ENCODE results near the gene FOSL2.

FOSL2 gene

DNA sequence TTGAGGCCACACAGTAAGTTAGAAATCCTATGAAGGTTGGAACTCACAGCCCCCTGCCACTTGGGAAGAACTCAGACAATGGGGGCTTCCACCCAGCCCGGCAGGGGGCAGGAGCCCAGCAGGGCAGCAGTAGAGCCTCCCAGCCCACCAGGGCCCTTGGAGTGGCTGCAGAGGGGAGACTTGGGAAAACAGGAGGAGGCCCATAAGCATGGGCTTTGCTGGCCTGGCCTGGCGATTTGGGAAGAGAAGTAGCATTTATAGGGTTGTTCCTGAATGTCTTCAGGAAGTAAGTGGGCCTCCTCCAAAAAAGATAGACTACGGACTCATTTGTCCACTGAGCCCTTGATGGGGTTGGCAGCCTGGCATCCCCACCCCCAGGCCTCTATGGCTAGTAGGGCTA is 17.4 kb upstream of the FOSL2 start:
- no peak overlapping the region for H3K4me3 ChIP-seq (ENCODE audit: low read length)
- no peak for TF ChIP-seq ZNF274 (IDR thresholded peaks at IDR 0.05; ENCODE audit: low read depth, low read length)

DNA sequence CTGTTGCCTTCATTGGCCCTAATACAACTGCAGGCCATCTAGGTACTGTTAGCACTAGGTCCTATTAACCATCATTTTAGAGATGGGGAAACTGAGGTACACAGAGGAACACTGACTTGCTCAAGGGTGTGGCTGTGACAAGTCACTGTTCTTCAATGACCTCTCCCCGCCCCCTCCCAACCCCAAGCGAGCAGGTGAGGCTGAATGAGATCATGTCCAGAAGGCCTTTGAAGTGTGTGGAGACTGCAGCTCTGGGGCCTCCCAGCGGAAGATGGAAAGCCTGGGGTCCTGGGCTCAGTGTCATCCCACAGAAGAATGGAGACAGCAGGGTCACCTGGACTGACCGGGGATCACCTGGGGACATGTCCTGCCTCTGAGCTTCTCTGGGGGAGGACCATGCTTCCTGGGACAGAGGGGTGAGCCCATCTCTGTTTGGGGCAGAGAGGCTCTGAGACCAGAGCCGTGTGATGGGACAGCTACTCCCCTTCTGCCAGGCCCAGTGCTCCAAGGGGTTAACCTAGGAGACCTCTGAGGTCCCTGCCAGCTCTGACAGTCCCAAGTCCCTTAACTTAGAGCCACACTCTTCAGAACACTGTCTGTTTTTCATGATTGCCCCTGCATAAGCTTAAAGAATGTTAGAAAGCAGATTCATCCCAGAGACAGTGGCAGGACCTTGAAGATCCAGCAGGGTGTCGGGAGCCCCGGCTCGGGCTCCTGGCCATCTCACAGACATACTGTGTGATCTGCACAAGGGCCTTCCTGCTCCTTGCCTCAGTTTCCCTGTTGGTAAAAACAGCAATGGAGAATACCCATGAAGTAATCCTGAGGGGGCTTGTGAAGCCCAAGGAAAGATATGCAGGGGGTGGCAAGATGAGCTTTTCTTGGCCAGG is 16.7 kb upstream of the FOSL2 start:
- no peak overlapping the region for H3K4me3 ChIP-seq (ENCODE audit: low read length)
- no peak for TF ChIP-seq ZNF274 (IDR thresholded peaks at IDR 0.05; ENCODE audit: low read depth, low read length)

DNA sequence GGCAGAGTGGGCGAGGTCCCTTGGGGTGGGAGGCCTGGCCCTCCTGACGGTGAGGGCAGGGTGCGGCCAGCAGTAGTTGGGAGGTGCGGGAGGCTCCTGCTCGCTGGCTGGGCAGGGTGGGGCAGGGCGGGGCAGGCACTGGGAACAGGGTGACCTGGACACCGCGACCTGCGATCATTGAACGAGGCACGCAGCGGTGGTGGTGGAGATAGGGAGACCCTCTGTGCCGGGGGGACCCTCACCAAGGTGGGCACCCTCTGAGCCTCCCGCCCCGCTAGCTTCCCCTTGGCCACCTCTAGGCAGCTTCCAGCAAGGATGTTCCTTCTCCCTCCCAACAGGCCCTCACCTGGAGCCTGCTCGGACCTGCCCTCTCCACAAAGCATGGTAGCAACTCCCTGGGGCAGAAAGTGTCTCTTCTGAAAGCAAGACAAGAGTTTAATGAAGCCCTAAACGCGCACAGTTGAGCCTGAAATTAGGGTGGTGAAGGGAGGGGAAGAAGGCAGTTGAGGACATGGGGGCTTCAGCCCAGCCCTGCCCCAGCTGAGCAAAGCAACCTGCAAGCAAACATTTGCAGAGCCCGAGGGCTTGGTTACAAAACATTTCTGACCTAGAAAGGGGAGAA is 15.4 kb upstream of the FOSL2 start:
- no peak overlapping the region for H3K4me3 ChIP-seq (ENCODE audit: low read length)
- TF ChIP-seq ZNF274 (IDR thresholded peaks at IDR 0.05; ENCODE audit: low read depth, low read length) = no peak

DNA sequence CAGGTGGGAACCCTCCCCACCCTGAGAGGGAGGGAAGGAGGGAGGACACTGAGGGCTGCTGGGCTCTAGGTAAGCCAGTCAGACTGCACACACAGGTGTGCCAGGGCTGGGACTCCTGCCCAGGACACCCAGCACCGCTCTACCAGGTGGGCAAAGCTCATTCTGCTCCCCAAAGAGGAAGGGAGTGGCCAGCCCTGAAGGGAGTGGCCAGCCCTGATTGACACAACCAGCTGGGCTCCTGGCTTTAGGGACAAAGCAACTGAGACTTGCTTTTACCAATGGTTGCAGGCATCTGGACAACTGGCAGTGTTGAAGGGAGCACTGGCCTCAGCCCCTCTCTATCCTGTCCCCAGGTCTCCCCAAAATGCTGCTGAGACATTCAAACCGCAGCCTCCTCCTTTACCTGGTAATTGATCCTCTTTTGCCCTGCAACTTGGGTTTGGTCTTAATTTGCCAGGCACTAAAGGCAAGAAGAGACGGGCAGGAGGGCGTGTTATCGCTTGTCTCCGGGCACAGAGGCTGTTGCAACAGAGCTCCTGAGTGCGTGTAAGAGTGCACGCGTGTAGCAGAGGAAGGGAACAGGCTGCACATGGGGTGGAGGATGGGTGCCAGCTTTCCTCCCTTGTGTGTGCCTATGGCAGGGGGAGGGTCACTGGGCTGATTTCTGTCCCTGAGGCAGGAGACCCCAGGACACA is 14.5 kb upstream of the FOSL2 start:
- H3K4me3 ChIP-seq (ENCODE audit: low read length) = no peak overlapping the region
- TF ChIP-seq ZNF274 (IDR thresholded peaks at IDR 0.05; ENCODE audit: low read depth, low read length) = no peak

DNA sequence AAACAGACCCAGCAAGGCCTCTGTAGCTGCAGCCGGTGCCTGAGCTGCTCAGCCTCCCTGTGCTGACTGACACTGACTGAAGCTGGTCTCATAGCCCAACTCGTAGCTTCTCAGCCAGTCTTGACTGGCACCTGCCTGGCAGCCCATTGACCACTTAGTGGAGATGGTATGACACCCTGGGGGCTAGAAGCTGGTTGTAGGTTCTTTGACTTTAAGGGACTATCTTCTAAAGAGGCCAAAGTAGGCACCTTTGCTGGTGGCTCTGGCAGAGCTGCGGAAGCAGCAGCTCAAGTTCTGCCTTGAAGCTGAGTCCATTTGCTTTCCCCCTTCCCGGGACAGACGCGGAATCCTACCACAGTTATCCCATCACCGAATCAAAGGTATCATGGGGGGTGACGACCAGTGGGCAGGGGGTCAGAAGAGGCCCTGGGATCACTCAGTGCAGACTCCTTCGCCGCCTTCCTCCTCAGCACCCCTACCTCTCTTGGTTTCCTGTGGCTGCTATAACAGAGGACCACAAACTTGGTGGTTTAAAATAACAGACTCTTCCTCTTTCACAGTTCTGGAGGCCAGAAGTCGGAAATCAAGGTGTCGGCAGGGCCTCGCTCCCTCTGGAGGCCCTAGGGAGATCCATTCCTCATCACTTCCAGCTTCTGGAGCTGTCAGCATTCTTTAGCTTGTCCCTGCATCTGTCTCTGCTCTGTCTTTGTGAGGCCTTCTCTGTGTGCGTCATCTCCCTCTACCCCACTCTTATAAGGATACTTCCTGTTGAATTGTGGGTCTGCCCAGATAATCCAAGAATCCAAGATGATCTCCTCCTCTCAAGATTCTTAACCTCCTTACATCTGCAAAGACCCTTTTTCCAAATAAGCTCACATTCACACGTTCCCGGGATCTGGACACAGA is 13.7 kb upstream of the FOSL2 start:
- H3K4me3 ChIP-seq (ENCODE audit: low read length) = no peak overlapping the region
- TF ChIP-seq ZNF274 (IDR thresholded peaks at IDR 0.05; ENCODE audit: low read depth, low read length) = no peak

DNA sequence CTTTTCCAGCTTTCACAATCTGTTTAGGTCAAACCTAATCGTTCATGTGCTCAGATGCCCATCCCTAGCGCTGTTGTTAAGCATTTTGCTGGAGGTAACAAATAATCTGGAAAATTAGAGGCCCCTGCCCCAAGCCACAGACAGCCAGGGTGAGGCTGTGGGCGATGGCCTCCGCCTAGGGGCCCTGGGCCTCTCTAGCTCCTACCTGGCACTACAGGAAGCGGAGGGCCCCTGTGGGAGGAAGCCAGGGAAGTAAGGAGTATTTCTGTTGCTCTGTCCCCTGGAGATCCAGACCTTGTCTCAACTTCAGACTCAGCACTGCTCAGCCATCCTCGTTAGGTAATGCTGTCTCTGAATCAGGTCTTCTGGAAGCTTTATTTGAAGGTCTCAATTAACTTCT is 12.4 kb upstream of the FOSL2 start:
- no peak overlapping the region for H3K4me3 ChIP-seq (ENCODE audit: low read length)
- TF ChIP-seq ZNF274 (IDR thresholded peaks at IDR 0.05; ENCODE audit: low read depth, low read length) = no peak

DNA sequence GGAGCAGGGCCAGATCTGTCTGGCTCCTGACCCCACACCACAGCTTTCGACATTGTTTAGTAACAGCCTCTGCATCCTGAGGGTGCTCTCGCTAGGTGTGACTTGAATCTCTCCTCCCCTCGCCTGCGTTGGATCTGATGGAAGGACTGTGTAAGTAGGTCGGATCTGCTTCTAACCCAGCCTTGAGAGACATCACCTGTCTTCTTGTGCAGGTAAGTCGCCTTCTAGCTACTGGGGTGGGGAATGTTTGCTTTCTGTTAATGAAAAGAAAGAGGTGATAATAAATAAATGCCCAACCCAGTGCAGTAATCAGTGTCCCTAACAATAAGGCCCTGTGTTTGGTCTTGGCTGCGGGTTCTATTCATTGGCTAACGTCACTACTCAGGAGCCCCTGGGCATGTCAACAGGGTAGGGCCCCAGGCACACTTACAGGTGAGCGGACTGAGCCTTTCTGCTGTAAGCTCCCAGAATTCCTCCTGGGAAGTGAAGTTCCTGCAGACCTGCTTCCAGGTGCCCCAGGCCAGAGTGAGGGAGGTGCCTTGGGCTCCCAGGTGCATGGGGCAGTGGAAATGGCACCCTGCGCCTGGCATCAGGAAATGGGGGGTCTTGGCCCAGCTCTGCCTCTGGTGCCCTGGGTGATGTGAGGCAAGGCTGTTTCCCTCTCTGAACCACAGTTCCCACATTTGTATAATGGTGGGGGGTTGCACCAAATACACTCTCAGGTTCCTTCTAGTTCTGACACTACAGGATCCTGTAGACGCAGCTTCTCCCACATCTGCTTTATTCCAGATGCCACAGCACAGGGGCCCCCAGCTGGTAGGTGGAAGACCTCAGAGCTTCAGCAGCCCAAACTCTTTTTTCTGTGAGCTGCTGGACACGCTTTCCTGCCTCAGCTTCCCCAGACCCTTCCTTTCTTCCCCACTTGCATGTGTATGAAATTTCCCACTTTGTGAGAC is 11.2 kb upstream of the FOSL2 start:
- no peak overlapping the region for H3K4me3 ChIP-seq (ENCODE audit: low read length)
- TF ChIP-seq ZNF274 (IDR thresholded peaks at IDR 0.05; ENCODE audit: low read depth, low read length) = no peak

DNA sequence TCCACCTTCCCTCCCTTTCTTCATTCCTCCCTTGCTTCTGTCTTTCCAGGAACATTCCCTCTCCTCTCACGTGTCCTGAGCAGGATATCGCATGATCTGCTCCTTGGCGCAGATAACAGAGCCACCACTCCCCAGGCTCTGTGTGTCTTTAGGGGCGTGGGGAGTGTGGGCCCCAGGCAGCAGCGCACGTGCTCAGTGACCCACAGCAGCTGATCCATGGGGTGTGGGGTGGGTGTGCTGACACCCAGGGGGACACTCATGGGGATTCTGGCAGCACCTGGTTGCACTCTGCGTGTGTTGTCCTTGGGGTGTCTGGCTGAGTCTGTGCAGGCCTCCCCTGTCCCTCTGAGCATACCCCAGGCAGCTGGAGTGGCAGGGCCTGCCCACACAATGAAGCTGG is 9.9 kb upstream of the FOSL2 start:
- no peak overlapping the region for H3K4me3 ChIP-seq (ENCODE audit: low read length)
- TF ChIP-seq ZNF274 (IDR thresholded peaks at IDR 0.05; ENCODE audit: low read depth, low read length) = no peak

DNA sequence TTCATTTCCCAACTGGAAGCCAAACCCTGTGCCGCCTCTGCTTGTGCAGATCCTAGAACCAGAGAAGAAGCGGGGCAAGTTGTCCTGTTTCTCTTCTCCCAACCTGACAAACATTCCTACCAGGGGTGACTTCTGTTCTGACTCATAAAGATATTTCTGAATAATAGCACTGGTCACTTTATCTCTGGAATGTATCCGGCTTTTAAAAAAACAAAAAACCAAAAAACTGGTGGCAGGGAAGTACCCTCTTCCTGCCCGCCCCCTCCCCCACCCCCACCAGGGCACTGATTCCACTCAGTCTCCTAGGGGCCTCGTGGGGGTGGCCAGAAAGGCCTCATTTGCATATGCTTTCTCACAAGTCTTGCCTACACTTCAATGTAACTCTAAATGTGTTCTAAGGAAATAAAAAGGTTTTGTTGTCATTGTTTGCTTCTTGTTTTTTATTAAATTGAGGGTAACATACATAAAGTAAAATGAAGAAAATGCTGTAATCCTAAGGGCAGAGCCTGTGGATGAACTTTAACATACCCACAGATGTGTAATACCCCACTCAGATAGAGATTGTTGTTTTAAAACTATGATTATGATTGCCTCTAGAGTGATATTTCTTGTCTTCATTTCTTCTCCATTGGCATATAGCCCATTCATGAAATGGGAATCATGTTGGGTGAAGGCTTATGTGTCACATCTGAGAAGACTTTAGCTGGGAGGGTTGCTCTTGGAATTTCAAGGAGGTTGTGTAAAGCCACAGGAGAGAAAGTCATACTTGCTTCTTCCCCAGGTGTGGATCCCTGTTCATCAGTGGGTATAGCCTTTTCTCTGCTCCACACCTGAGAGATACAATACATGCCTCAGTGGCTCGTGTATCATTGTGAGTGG is 5.3 kb upstream of the FOSL2 start:
- no peak for TF ChIP-seq ZNF274 (IDR thresholded peaks at IDR 0.05; ENCODE audit: low read depth, low read length)
- no peak overlapping the region for H3K4me3 ChIP-seq (ENCODE audit: low read length)

DNA sequence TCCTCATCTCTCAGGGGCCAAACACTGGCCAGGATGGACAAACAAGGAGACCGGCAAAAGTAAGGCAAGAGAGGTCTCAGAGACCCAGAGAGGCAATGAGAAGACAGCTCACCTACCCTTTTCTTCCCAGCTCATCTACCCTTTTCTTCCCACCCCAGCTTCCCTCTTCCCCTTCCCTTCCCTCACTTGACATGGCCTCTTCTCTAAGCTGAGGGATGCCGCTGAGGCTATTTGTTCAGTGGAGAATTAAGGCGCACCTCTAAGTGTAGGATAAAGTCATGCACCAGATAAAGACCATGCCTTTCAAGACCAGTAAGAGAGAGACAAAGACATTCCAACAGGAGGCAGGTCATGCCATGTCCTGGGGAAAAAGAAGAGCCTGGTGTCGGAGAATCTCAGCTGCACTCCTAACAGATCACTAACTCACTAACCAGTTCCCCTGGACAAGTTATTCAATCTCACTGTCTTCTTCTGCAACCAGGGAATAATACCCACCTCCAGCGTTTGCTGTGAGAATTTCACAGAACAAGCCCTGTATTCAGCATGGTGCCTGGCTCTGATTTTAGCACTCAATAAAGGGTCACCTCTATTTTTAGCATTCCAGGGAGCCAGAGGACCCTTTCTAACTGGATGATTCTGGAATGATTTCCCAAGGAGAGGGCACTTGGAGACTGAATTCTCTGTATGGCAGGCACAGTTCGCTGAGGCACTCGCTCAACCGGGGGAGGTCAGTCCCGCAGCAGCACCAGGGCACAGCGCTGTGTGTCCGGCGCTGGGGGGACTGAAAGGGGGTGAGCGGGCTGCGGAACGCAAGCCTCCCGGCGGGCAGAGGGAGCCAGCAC is 3.0 kb upstream of the FOSL2 start:
- peak overlapping the region; percentile 74; the same call in 1 of the 2 replicates for H3K4me3 ChIP-seq (ENCODE audit: low read length)
- TF ChIP-seq ZNF274 (IDR thresholded peaks at IDR 0.05; ENCODE audit: low read depth, low read length) = no peak

DNA sequence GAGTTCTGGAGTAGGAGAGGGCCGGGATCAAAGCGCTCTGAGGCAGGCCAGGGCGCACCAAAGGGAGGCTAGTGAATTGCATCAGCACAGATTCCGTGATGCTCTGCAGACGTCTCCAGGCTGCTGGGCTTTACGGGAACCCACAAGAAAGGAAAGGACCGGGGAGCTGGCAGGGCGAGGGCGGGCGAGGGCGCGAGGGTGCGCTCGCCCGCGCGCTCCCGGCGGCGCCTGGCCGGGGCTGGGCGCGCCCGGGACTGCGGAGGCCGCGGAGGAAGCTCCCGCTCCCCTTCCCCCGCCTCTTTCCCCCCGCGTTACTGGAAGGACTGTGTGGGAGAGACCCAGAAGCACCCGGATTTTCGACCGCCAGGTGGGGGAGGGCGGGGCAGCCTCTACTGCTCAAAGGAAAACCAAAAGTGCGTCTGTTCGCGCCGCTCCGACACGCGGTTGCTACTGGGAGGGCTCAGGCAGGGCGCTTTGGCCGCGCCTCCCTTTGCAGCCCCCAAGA is 2.4 kb upstream of the FOSL2 start:
- H3K4me3 ChIP-seq (ENCODE audit: low read length) = peak overlapping the region; percentile 74; the same call in 1 of the 2 replicates
- no peak for TF ChIP-seq ZNF274 (IDR thresholded peaks at IDR 0.05; ENCODE audit: low read depth, low read length)

Data from GM08714 (cell line).